Endothelial cell of umbilical vein (primary cell): Measurements from ENCODE around the gene FANCI. TPM values are rescaled to one million over a fixed set of nuclear protein-coding genes. Genes with fewer than 3 reads are reported as not detected.

Experiments
- BruUV-seq: library from RNA; stranded (reverse); fragments of 400-500 nt; replicated peaks from 2 replicates; lab custom pipeline; 2021; lab: Mats Ljungman, UMichigan
- CTCF ChIA-PET: fragments of 300-600, 350-600 bp; sonication (Branson Sonifier 250); formaldehyde crosslinking; loops from one replicate; lab custom pipeline; 2021; ENCODE audit warnings: antibody characterized with exemption, inconsistent platforms; lab: Charles Lee
- POLR2A ChIA-PET: fragments of 300-600, 350-600 bp; sonication (Branson Sonifier 250); formaldehyde crosslinking; loops from one replicate; lab custom pipeline; 2021; ENCODE audit warnings: antibody characterized with exemption, inconsistent platforms; lab: Charles Lee
- DNase-seq: peaks from one replicate; pipeline ENCODE4 v3.0.0-alpha.2; 2011; ENCODE audit warnings: low read depth, low spot score
- FAIRE-seq: peaks from 2 replicates; lab custom pipeline; 2011; peaks lifted over from hg19 to GRCh38; lab: Jason Lieb, UNC
- H2AFZ ChIP-seq: 2 replicates; pipeline ENCODE4 v1.6.0; 2012; ENCODE audit warnings: low read depth, low read length, control low read depth, inconsistent platforms
- H3K27ac ChIP-seq: 2 replicates; pipeline ENCODE4 v1.5.1; 2011; ENCODE audit warnings: low read depth, mild to moderate bottlenecking, control low read depth, low read length, moderate library complexity; ENCODE audit not compliant: insufficient read depth
- H3K27me3 ChIP-seq, 2 experiments: 2 replicates each; pipeline versions ENCODE4 v1.6.0 to v1.6.1; 2011; ENCODE audit warnings: low read length in 2 of 2, mixed read lengths in 1 of 2; ENCODE audit not compliant: control insufficient read depth in 2 of 2, insufficient read depth in 2 of 2
- H3K36me3 ChIP-seq, 2 experiments: 2 replicates in 1 of 2; 3 replicates in 1 of 2; pipeline ENCODE4 v1.5.1; 2011; ENCODE audit warnings: low read length in 2 of 2, mild to moderate bottlenecking in 1 of 2, moderate library complexity in 1 of 2; ENCODE audit not compliant: control insufficient read depth in 2 of 2, insufficient read depth in 2 of 2; ENCODE audit errors: extremely low read depth in 1 of 2
- H3K4me1 ChIP-seq: 3 replicates; pipeline ENCODE4 v1.5.1; 2011; ENCODE audit warnings: mild to moderate bottlenecking, low read length; ENCODE audit not compliant: control insufficient read depth, insufficient read depth; ENCODE audit errors: extremely low read depth
- H3K4me2 ChIP-seq: 2 replicates; pipeline ENCODE4 v1.6.1; 2011; ENCODE audit warnings: low read length, control low read depth, mixed read lengths; ENCODE audit not compliant: insufficient read depth
- H3K4me3 ChIP-seq, 3 experiments: fragments of 200-600 bp in 1 of 3; sonication (generic), shearing (Covaris generic) in 1 of 3; replicated peaks in 1 of 3; 2 replicates each; pipeline ENCODE4 v1.5.1; 2011 to 2016; ENCODE audit warnings: control low read depth in 3 of 3, low read length in 3 of 3, mild to moderate bottlenecking in 2 of 3, inconsistent platforms in 1 of 3, low read depth in 1 of 3, moderate library complexity in 1 of 3; ENCODE audit not compliant: insufficient read depth in 1 of 3
- H3K79me2 ChIP-seq: 2 replicates; pipeline ENCODE4 v1.6.0; 2012; ENCODE audit warnings: low read length, inconsistent platforms; ENCODE audit not compliant: control insufficient read depth, insufficient read depth
- H3K9ac ChIP-seq: replicated peaks from 2 replicates; pipeline ENCODE3; 2011; ENCODE audit warnings: low read length, control low read depth; ENCODE audit not compliant: insufficient read depth; ENCODE audit errors: extremely low read depth
- H3K9me1 ChIP-seq: replicated peaks from 3 replicates; pipeline ENCODE4 v1.6.0; 2011; ENCODE audit warnings: mild to moderate bottlenecking, low read length; ENCODE audit not compliant: control insufficient read depth, insufficient read depth; ENCODE audit errors: extremely low read depth
- H3K9me3 ChIP-seq: replicated peaks from 2 replicates; pipeline ENCODE4 v1.5.1; 2012; ENCODE audit warnings: low read length, inconsistent platforms; ENCODE audit not compliant: control insufficient read depth, insufficient read depth
- H4K20me1 ChIP-seq: replicated peaks from 2 replicates; pipeline ENCODE3; 2011; ENCODE audit warnings: mild to moderate bottlenecking, low read length; ENCODE audit not compliant: control insufficient read depth, insufficient read depth; ENCODE audit errors: extremely low read depth
- CTCF ChIP-seq, 2 donors: IDR thresholded peaks; 1 replicate in 1 of 2; 2 replicates in 1 of 2; pipeline ENCODE4 v1.5.1; 2011; ENCODE audit warnings: low read length in 2 of 2, mild to moderate bottlenecking in 2 of 2, moderate library complexity in 2 of 2, control low read depth in 1 of 2, inconsistent platforms in 1 of 2, low read depth in 1 of 2; ENCODE audit not compliant: insufficient read depth in 1 of 2; ENCODE audit errors: extremely low read depth in 1 of 2
- FOS ChIP-seq: IDR thresholded peaks from 2 replicates; pipeline ENCODE4 v1.6.1; 2011; ENCODE audit warnings: mild to moderate bottlenecking, low read length, moderate library complexity, borderline replicate concordance; ENCODE audit not compliant: insufficient read depth
- GATA2 ChIP-seq: IDR thresholded peaks from 2 replicates; pipeline ENCODE4 v1.7.0; 2011; ENCODE audit warnings: low read depth, mild to moderate bottlenecking, moderate library complexity, mixed read lengths, low read length; ENCODE audit not compliant: insufficient read length, insufficient read depth
- JUN ChIP-seq: IDR thresholded peaks from 2 replicates; pipeline ENCODE4 v1.6.1; 2011; ENCODE audit warnings: borderline replicate concordance, low read depth; ENCODE audit not compliant: insufficient read length, insufficient read depth
- MAX ChIP-seq: IDR thresholded peaks from 2 replicates; pipeline ENCODE4 v1.6.1; 2011; ENCODE audit not compliant: insufficient read depth, insufficient read length
- MYC ChIP-seq: IDR thresholded peaks from one replicate; pipeline ENCODE4 v1.6.1; 2011; ENCODE audit warnings: mild to moderate bottlenecking, low read depth, low read length
- POLR2A ChIP-seq: IDR thresholded peaks from 2 replicates; pipeline ENCODE4 v1.6.1; 2012; ENCODE audit warnings: low read depth, mild to moderate bottlenecking, control low read depth, low read length
- POLR2AphosphoS5 ChIP-seq: IDR thresholded peaks from 2 replicates; pipeline ENCODE4 v1.6.1; 2012; ENCODE audit warnings: low read depth, mild to moderate bottlenecking, control low read depth, low read length, moderate library complexity; ENCODE audit not compliant: insufficient read depth
- dilution Hi-C: fragments of 300-500 bp; cut with MboI; formaldehyde crosslinking; loops from one replicate; pipeline ENCODE4 v1.15.0; 2019; ENCODE audit warnings: low sequenced_read_pairs; ENCODE audit not compliant: extremely low pct_ligation_motif_present
- intact Hi-C: fragments of 100-400 bp; cut with micrococcal nuclease; formaldehyde crosslinking; loops from one replicate; pipeline ENCODE4 v1.10.0; 2022
- polyA plus RNA-seq, 4 experiments: library from polyadenylated mRNA; depleted of rRNA in 3 of 4; stranded (reverse) in 3 of 4; unstranded in 1 of 4; fragments of >200 nt; gene quantifications; 2 replicates each; pipeline versions ENCODE4 v1.2.1 to v1.2.3, GENCODE V29; 2011 to 2012; ENCODE audit warnings: missing spikeins in 1 of 4
- total RNA-seq: library from RNA; stranded (reverse); gene quantifications from 2 replicates; pipeline ENCODE4 v1.2.3, GENCODE V29; 2021

FANCI gene
- total and polyA plus RNA-seq, 2 donors (not counting 3 experiments of a cell fraction or from before 2014, with no cell fraction given): 10.8 to 74.7 TPM

GRCh38 chr15:89332446-89332845, 88.7 kb downstream of the FANCI start:
- no peak for FAIRE-seq
- POLR2A ChIA-PET: no interaction called here
- dilution Hi-C loops (no loop called here), intact Hi-C loops (loop anchor here (2.0 to 10.0 kb wide), 3 partner anchors 18 to 708 kb away; partner anchors contain the start of genes AEN and HAPLN3)
- H3K27me3 ChIP-seq: no peaks in the 10 kb centered on the region
- no peaks in the 10 kb centered on the region for H3K9me1 ChIP-seq
- DNase-seq: peak; percentile 34
- H3K4me2 ChIP-seq: peak overlapping the region; percentile 66
- no peaks in the 10 kb centered on the region for H3K9me3 ChIP-seq
- CTCF ChIA-PET: interaction anchor here (0.6 to 3.1 kb wide), 5 partner anchors 9 to 98 kb away, joined by 3 to 15 read pairs (median 3); no protein-coding TSS in a partner anchor
- peaks cover 52% of the 10 kb centered on the region for H3K79me2 ChIP-seq
- H3K27ac ChIP-seq: no peak overlapping the region
- H3K36me3 ChIP-seq: peaks cover 24 to 31% of the 10 kb centered on the region in 2 experiments
- H4K20me1 ChIP-seq: peaks cover 7% of the 10 kb centered on the region
- no peak overlapping the region for H2AFZ ChIP-seq
- no peak overlapping the region for H3K9ac ChIP-seq
- peak overlapping the region in 1 of 3 experiments; percentile 30 for H3K4me3 ChIP-seq
- TF ChIP-seq MAX (no peak), GATA2 (no peak), POLR2AphosphoS5 (no peak), FOS (no peak), MYC (no peak), POLR2A (no peak), CTCF (IDR thresholded peaks at IDR 0.05; ENCODE audit: extremely low read depth in 1 of 2, insufficient read depth in 1 of 2, low read depth in 1 of 2, low read length in 2 of 2) (peak; percentile 12 to 69), JUN (no peak)
- peaks cover 28% of the 10 kb centered on the region for H3K4me1 ChIP-seq
- no TSS peak for BruUV-seq
